Peyer's patch (tissue), 4 donors: ENCODE data around the gene ARHGEF7. TPM values are rescaled to one million over a fixed set of nuclear protein-coding genes. Genes with fewer than 3 reads are reported as not detected.

Source experiments
- DNase-seq, 3 donors: peaks; one replicate each; pipeline ENCODE4 v3.0.0-alpha.2; 2017 to 2019
- H3K27ac ChIP-seq, 4 donors: fragments of 200-600 bp; sonication (generic); one replicate each; pipeline ENCODE4 v1.5.1; 2016 to 2019
- H3K27me3 ChIP-seq, 2 donors: fragments of 200-600 bp; sonication (generic); one replicate each; pipeline ENCODE4 v1.5.1; 2019
- H3K36me3 ChIP-seq, 3 donors: fragments of 200-600 bp; sonication (generic); one replicate each; pipeline ENCODE4 v1.5.1; 2016 to 2019
- H3K4me1 ChIP-seq, 4 donors: fragments of 200-600 bp; sonication (generic); one replicate each; pipeline ENCODE4 v1.5.1; 2016 to 2019
- H3K4me3 ChIP-seq, 4 donors: fragments of 200-600 bp; sonication (generic); 1 replicate in 3 of 4; 2 replicates in 1 of 4; pipeline ENCODE4 v1.5.1; 2016 to 2019; ENCODE audit warnings: mild to moderate bottlenecking in 1 of 4
- H3K9me3 ChIP-seq, 4 donors: fragments of 200-600 bp; sonication (generic); one replicate each; pipeline ENCODE4 v1.5.1; 2016 to 2019; ENCODE audit warnings: mild to moderate bottlenecking in 1 of 4
- POLR2A ChIP-seq, 2 donors: fragments of 450-650 bp; IDR thresholded peaks; one replicate each; pipeline ENCODE4 v1.5.1; 2017; ENCODE audit warnings: antibody characterized with exemption in 2 of 2, mild to moderate bottlenecking in 2 of 2, moderate library complexity in 2 of 2
- total RNA-seq, 4 donors: library from RNA; depleted of rRNA; stranded (reverse); fragments of >200 nt; gene quantifications; one replicate each; pipeline ENCODE4 v1.1.0, GENCODE V29; 2016
- TF ChIP-seq, protein P1 (sequence below), 6 experiments: fragments of 450-650 bp in 4 of 6; fragments of 200-600 bp in 2 of 6; sonication (generic) in 1 of 6; IDR thresholded peaks; one replicate each; pipeline ENCODE4 v1.5.1; 2017 to 2019; ENCODE audit warnings: antibody characterized with exemption in 6 of 6, mild to moderate bottlenecking in 3 of 6, moderate library complexity in 1 of 6

The ARHGEF7 gene
- total RNA-seq, 4 donors from 2014 or later, result 58.1 to 117 (median 95.5) TPM

DNA sequence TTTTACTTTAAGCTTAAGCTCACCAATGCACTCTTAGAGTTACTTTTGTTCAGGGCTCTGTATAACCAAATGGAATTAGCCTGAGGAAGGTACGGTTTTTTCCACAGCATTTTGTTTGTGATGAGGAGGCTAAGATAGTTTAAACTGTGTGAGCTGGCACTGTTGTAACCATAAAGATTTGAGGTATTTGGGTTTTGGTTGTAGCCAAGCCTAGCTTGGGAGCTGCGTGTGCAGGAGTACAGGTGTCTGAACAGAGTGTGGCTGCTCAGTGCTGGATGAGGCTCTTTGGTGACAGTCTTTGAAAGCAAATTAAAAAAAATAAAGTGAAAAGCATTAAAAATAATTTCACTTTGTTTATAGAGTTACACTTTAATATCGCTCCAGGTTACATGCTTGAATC, 56.0 kb downstream of the ARHGEF7 start:
- no peak overlapping the region for H3K4me3 ChIP-seq
- peaks cover 0 to 10% (median 0%) of the 10 kb centered on the region in 3 donors for H3K36me3 ChIP-seq
- DNase-seq, result no peak
- no peak overlapping the region for H3K27ac ChIP-seq
- no peaks in the 10 kb centered on the region for H3K9me3 ChIP-seq
- H3K4me1 ChIP-seq, result peaks cover 0 to 24% (median 4%) of the 10 kb centered on the region in 4 donors
- TF ChIP-seq, protein P1, sequence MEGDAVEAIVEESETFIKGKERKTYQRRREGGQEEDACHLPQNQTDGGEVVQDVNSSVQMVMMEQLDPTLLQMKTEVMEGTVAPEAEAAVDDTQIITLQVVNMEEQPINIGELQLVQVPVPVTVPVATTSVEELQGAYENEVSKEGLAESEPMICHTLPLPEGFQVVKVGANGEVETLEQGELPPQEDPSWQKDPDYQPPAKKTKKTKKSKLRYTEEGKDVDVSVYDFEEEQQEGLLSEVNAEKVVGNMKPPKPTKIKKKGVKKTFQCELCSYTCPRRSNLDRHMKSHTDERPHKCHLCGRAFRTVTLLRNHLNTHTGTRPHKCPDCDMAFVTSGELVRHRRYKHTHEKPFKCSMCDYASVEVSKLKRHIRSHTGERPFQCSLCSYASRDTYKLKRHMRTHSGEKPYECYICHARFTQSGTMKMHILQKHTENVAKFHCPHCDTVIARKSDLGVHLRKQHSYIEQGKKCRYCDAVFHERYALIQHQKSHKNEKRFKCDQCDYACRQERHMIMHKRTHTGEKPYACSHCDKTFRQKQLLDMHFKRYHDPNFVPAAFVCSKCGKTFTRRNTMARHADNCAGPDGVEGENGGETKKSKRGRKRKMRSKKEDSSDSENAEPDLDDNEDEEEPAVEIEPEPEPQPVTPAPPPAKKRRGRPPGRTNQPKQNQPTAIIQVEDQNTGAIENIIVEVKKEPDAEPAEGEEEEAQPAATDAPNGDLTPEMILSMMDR (IDR thresholded peaks at IDR 0.05), result no peak
- TF ChIP-seq POLR2A (IDR thresholded peaks at IDR 0.05), result no peak
- no peaks in the 10 kb centered on the region for H3K27me3 ChIP-seq

GRCh38 chr13:111171629-111172028, 56.5 kb downstream of the ARHGEF7 start:
- Histone ChIP-seq H3K4me1 (peaks cover 0 to 20% (median 4%) of the 10 kb centered on the region in 4 donors), H3K36me3 (peaks cover 0 to 10% (median 0%) of the 10 kb centered on the region in 3 donors), H3K27me3 (no peaks in the 10 kb centered on the region), H3K27ac (no peak overlapping the region), H3K4me3 (no peak overlapping the region), H3K9me3 (no peaks in the 10 kb centered on the region)
- DNase-seq, result no peak
- TF ChIP-seq, protein P1 (IDR thresholded peaks at IDR 0.05), result no peak
- no peak for TF ChIP-seq POLR2A (IDR thresholded peaks at IDR 0.05)

DNA sequence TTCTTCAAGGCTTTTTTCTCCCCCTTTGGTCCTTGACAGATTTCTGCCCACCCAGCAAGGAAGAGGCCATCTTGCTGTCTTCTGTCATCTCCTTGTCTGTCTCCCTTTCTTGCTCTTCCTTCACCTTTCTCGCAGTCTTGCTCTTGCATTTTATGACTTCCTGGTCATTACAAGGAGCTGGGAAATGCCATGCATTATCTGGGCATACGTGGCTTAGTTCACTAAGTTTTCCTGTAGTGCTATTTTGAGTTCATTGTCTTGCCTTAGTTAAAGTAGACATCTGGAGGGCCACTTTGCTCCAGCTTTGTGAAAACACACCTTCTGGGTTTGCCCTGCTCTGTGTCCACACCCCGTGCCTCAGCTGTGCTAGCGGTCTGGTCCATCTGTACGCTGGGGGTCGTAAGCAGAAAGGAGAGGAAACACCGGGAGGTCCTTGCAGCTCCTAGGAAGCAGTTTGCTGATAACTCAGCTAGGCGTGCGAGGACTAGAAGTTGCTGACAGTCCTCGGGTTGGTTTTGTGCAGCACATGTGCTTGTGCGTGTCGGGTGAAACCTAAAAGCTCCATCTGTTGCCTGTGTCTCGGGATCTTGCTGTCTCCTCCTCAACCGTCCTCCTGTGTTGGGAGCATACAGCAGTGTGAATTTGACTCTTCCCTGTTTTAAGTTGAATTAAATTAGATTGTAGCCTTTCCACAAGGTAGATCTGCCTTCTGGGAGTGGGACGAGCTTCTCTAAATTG, 59.4 kb downstream of the ARHGEF7 start:
- no peak overlapping the region for H3K4me3 ChIP-seq
- H3K4me1 ChIP-seq, result peaks cover 0 to 20% (median 4%) of the 10 kb centered on the region in 4 donors
- no peak overlapping the region for H3K27ac ChIP-seq
- no peaks in the 10 kb centered on the region for H3K27me3 ChIP-seq
- peaks cover 0 to 7% (median 0%) of the 10 kb centered on the region in 3 donors for H3K36me3 ChIP-seq
- no peaks in the 10 kb centered on the region for H3K9me3 ChIP-seq
- TF ChIP-seq, protein P1 (IDR thresholded peaks at IDR 0.05), result no peak
- TF ChIP-seq POLR2A (IDR thresholded peaks at IDR 0.05), result no peak
- no peak for DNase-seq

GRCh38 chr13:111175372-111175771, 60.3 kb downstream of the ARHGEF7 start:
- DNase-seq, result no peak
- H3K27ac ChIP-seq, result no peak overlapping the region
- no peak overlapping the region for H3K4me3 ChIP-seq
- H3K9me3 ChIP-seq, result no peaks in the 10 kb centered on the region
- no peaks in the 10 kb centered on the region for H3K36me3 ChIP-seq
- H3K4me1 ChIP-seq, result peaks cover 0 to 25% (median 4%) of the 10 kb centered on the region in 4 donors
- no peak for TF ChIP-seq POLR2A (IDR thresholded peaks at IDR 0.05)
- TF ChIP-seq, protein P1 (IDR thresholded peaks at IDR 0.05), result no peak
- no peaks in the 10 kb centered on the region for H3K27me3 ChIP-seq

DNA sequence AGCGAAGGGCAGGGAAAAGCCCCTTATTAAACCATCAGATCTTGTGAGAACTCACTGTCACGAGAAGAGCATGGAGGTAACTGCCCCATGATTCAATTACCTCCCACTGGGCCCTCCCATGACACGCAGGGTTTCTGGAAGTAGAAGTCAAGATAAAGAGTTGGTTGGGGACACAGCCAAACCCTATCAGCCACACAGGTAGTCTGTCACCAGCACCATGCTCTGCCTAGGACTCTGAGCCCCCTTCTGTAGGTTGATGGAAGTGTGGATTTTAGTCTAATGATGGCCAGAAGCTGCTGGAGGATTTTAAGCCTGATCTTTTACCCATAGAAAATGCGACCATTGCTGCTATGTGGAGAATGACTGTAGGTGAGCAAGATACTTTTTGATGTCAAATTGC, 60.8 kb downstream of the ARHGEF7 start:
- H3K4me3 ChIP-seq, result no peak overlapping the region
- H3K9me3 ChIP-seq, result no peaks in the 10 kb centered on the region
- no peaks in the 10 kb centered on the region for H3K27me3 ChIP-seq
- no peak for DNase-seq
- H3K4me1 ChIP-seq, result peaks cover 0 to 23% (median 4%) of the 10 kb centered on the region in 4 donors
- TF ChIP-seq, protein P1 (IDR thresholded peaks at IDR 0.05), result no peak
- TF ChIP-seq POLR2A (IDR thresholded peaks at IDR 0.05), result no peak
- H3K27ac ChIP-seq, result peak overlapping the region; percentile 62 to 79 (median 68)
- no peaks in the 10 kb centered on the region for H3K36me3 ChIP-seq
